ENCODE results near the gene PAX2.

DNA sequence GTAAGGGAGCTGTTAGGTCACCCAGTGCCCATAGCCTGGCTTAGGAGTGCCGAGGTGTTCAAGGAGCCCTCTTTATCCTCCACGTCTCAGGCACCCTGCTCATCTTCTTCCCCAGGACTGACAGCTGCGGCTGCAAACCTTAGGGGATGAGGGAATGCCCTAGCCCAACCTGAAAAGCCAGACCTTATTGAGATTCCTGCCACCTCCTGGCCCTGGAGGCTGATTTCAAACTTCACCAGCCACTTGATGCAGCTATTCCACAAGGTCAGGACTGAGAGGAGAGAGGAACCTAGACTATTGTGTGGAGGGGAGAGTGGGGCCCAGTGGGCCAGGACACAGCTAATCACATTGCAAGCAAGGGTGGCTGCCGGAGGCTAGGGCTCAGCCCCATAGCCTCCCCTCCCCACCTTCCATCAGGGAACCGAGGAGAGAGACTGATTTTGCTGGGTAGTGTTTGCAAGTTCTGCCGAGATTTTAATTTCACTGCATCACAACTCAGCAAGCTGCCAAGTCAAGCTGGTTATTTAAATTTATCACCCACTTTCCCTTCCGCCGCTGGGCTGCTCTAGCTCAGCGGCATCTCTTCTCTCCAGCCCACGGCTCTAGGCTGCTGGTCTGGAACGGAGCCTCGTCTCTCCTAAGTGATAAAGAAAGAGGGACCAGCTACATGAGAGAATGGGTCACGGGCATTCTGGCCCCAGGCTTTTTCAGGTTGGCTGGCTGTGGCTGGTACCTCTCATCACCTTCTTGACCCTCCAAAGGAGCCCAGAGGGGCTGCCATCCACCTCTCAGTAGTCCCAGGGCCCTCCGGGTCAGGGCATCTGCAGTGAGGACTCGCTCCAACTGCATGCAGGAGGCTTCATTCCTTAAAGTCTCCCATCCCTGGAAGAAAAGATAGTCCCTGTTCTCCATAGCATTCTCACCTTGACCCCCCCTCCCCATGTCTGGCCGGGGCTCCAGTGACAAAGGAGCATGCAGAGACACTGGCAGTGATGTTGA, 66.7 kb downstream of the PAX2 start:
- TF ChIP-seq, protein P1, sequence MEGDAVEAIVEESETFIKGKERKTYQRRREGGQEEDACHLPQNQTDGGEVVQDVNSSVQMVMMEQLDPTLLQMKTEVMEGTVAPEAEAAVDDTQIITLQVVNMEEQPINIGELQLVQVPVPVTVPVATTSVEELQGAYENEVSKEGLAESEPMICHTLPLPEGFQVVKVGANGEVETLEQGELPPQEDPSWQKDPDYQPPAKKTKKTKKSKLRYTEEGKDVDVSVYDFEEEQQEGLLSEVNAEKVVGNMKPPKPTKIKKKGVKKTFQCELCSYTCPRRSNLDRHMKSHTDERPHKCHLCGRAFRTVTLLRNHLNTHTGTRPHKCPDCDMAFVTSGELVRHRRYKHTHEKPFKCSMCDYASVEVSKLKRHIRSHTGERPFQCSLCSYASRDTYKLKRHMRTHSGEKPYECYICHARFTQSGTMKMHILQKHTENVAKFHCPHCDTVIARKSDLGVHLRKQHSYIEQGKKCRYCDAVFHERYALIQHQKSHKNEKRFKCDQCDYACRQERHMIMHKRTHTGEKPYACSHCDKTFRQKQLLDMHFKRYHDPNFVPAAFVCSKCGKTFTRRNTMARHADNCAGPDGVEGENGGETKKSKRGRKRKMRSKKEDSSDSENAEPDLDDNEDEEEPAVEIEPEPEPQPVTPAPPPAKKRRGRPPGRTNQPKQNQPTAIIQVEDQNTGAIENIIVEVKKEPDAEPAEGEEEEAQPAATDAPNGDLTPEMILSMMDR (IDR thresholded peaks at IDR 0.05), result no peak
- TF ChIP-seq EZH2 (IDR thresholded peaks at IDR 0.05), result no peak
